HFFc6 (cell line): ENCODE measurements around the gene DIP2B. TPM values are rescaled to one million over a fixed set of nuclear protein-coding genes. Genes with fewer than 3 reads are reported as not detected.

Experiments used
- DNase-seq: peaks from one replicate; pipeline ENCODE4 v3.0.0-alpha.2; 2018
- H3K27ac Mint-ChIP-seq: 2 replicates; pipeline ENCODE4 v1.8.0; 2020; ENCODE audit warnings: mild to moderate bottlenecking, mixed read lengths
- H3K27me3 Mint-ChIP-seq: 2 replicates; pipeline ENCODE4 v1.8.0; 2021; ENCODE audit warnings: mild to moderate bottlenecking, moderate library complexity, mixed read lengths; ENCODE audit not compliant: insufficient read depth
- H3K36me3 Mint-ChIP-seq: 2 replicates; pipeline ENCODE4 v1.8.0; 2021; ENCODE audit warnings: low read depth, mixed read lengths
- H3K4me1 Mint-ChIP-seq: 2 replicates; pipeline ENCODE4 v1.8.0; 2020; ENCODE audit warnings: low read depth, mixed read lengths
- H3K4me3 Mint-ChIP-seq: 2 replicates; pipeline ENCODE4 v1.8.0; 2020; ENCODE audit warnings: mild to moderate bottlenecking, moderate library complexity, mixed read lengths
- H3K9me3 Mint-ChIP-seq: 2 replicates; pipeline ENCODE4 v1.8.0; 2020; ENCODE audit warnings: mild to moderate bottlenecking, mixed read lengths
- CTCF ChIP-seq: fragments of 200-600 bp; sonication (generic); IDR thresholded peaks from 2 replicates; pipeline ENCODE4 v1.5.0; 2021; ENCODE audit warnings: antibody characterized with exemption, mild to moderate bottlenecking
- total RNA-seq, 6 experiments: library from RNA; stranded (reverse); fragmentation: NEBNext Ultra II Directional; extraction: Animal tissue kit (Norgen Biotek cat#: 25700); gene quantifications; 2 replicates in 1 of 6; 3 replicates in 5 of 6; pipeline ENCODE4 v1.2.3, GENCODE V29; 2021

DIP2B gene
- total RNA-seq, 6 experiments from 2014 or later = 17.4 to 24.7 (median 20.6) TPM

DNA sequence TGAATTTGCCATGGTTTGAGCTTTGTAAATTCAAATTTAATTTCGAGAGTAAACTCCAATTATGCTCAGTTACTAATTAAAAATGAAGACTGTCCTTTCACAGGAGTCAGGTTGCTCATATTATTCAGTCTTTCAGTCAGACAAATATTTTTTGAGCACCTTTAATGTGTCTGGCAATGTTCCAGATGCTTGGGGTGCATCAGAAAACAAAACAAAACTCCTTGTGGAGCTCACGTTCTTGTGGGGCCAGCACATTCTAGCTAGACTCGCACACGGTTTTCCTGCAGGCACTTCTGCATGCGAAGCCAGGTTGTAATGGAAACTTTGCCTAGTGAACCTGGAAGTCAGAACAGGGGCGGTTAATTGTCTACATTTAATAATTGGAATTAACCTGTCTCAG is 195.2 kb downstream of the DIP2B start:
- Mint-ChIP-seq H3K4me3 (no peak overlapping the region), H3K27me3 (no peaks in the 10 kb centered on the region), H3K36me3 (peaks cover 30% of the 10 kb centered on the region), H3K9me3 (no peaks in the 10 kb centered on the region), H3K4me1 (no peaks in the 10 kb centered on the region), H3K27ac (no peak overlapping the region)
- TF ChIP-seq CTCF = no peak
- DNase-seq = no peak

- peaks cover 24% of the 10 kb centered on the region for H3K36me3 Mint-ChIP-seq
- TF ChIP-seq CTCF = no peak
- peaks cover 6% of the 10 kb centered on the region; the same call in 1 of the 2 replicates for H3K4me1 Mint-ChIP-seq
- no peaks in the 10 kb centered on the region for H3K9me3 Mint-ChIP-seq
- H3K4me3 Mint-ChIP-seq = no peak overlapping the region
- H3K27me3 Mint-ChIP-seq = no peaks in the 10 kb centered on the region
- no peak overlapping the region for H3K27ac Mint-ChIP-seq
- no peak for DNase-seq
Observed at GRCh38 chr12:50706606-50707005, 201.8 kb downstream of the DIP2B start.

DNA sequence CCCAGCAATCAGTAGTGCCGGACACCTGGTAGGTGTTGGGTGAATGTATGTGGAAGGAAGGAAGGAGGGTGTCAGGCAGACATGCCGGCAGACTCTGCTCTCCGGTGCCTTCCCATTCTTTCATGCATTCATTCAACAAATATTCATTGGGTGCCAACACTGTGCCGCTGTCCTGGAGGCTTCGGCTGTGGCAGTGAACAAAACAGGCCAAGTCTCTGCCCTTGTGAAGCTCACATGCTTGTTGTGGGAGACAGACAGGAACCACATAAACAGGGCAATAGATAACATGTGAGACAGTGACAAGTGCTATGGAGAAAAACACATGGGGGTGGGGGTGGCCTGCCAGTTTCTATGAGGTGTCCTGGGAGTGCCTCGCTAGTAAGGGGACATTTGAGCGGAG is 202.6 kb downstream of the DIP2B start:
- no peak for TF ChIP-seq CTCF
- DNase-seq = no peak
- Mint-ChIP-seq H3K27me3 (no peaks in the 10 kb centered on the region), H3K36me3 (peaks cover 24% of the 10 kb centered on the region), H3K4me1 (peaks cover 6% of the 10 kb centered on the region; the same call in 1 of the 2 replicates), H3K27ac (no peak overlapping the region), H3K4me3 (no peak overlapping the region), H3K9me3 (no peaks in the 10 kb centered on the region)

DNA sequence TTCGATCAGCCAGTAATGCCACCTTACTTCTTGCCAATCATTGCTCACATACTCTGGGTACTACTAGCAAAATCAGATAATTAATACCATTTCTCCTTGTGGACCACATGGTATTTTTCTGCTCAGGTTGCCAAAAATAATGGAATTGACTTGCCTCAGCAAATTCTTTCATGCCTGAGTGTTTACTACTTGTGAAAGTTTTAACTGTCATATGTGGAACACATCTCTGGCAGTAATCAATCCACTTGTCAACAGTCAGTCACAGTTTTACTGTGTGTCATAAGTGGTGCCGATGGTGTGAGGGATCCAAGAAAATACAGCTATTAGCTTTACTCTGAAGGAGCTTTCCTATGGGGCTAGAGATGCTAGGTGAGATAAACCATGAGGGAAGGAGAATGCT is 203.8 kb downstream of the DIP2B start:
- DNase-seq = no peak
- H3K9me3 Mint-ChIP-seq = no peaks in the 10 kb centered on the region
- H3K4me3 Mint-ChIP-seq = no peak overlapping the region
- no peaks in the 10 kb centered on the region for H3K27me3 Mint-ChIP-seq
- TF ChIP-seq CTCF = no peak
- H3K4me1 Mint-ChIP-seq = peaks cover 6% of the 10 kb centered on the region; the same call in 1 of the 2 replicates
- H3K27ac Mint-ChIP-seq = no peak overlapping the region
- H3K36me3 Mint-ChIP-seq = peaks cover 24% of the 10 kb centered on the region

DNA sequence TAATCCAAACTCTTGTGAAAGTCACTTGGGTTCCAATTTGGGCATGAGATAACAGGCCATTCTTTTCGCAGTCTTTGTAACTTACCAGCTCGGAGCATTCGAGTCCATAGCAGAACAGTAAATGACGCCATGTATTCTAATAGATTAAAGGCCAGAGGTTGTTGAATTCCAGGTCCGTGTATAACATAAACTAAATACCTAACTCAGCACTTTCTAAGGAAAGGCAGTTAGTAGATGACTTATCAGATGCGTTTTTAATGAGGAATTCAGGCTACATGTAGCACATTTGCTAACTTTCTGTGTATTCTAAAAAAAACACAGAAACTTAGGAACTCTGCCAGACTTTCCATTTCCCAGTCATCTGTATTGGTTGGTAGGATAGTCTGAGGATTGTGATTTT is 206.3 kb downstream of the DIP2B start:
- H3K4me1 Mint-ChIP-seq = peaks cover 10% of the 10 kb centered on the region; the same call in 1 of the 2 replicates
- no peaks in the 10 kb centered on the region for H3K9me3 Mint-ChIP-seq
- TF ChIP-seq CTCF = no peak
- H3K36me3 Mint-ChIP-seq = peaks cover 18% of the 10 kb centered on the region
- no peak for DNase-seq
- H3K27me3 Mint-ChIP-seq = no peaks in the 10 kb centered on the region
- no peak overlapping the region for H3K27ac Mint-ChIP-seq
- no peak overlapping the region for H3K4me3 Mint-ChIP-seq

DNA sequence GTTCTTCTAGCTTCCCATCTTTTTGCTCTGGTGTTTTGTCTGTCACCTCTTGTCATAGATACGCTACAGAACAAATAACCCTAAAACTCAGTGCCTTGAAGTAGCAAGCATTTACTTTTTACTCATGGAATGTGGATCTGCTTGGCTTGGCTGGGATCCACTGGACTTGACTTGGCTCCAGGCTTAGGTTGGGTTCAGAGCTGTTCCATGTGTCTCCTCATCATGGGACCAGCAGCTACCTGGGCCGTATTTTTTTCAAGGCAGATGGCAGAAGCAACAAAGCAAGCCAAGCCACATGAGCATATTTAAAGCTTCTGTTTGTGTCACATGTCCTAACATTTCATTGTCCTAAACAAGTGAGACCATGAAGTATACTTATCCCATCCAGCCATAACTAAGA is 210.4 kb downstream of the DIP2B start:
- H3K9me3 Mint-ChIP-seq = no peaks in the 10 kb centered on the region
- TF ChIP-seq CTCF = no peak
- H3K4me3 Mint-ChIP-seq = no peak overlapping the region
- H3K27ac Mint-ChIP-seq = no peak overlapping the region; the same call in 1 of the 2 replicates
- H3K4me1 Mint-ChIP-seq = peaks cover 11% of the 10 kb centered on the region; the same call in 1 of the 2 replicates
- H3K27me3 Mint-ChIP-seq = no peaks in the 10 kb centered on the region
- peaks cover 10% of the 10 kb centered on the region; the same call in 1 of the 2 replicates for H3K36me3 Mint-ChIP-seq
- DNase-seq = no peak
